Measurements from ENCODE around the gene NR1D1.

DNA sequence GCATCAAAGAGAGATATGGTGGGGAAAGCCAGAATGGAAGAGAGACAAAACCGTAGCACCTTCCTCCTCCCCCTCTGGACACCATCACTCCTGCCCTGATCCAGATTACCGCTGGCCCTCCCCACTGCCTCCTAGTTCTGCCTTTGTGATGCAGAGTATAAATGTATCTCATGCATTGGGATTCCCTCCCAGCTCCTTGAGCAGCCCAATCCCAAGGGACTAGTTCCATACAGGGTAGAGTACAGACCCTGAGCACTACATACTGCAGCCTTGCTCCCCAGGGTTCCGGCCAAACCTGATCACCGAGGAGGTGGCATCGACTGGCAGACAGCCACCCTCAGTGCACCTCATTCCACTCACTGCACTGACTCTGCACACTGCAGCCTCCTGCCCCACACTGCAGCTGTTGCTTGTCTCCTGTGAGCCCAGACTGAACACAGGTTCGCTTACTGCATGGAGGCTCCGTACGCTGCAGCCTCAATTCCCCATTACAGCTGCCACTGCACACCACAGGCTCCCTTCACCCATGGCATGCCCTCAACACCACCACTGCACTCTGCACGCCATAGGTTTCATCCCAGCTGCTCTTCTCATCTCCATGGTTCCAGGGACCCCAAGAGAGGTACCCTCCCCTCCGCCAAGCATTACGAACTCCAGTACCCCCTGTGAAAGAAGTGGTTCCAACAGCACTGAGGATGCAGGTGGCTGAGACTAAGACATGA, 39.3 kb downstream of the NR1D1 start:
- TF ChIP-seq, protein P1, sequence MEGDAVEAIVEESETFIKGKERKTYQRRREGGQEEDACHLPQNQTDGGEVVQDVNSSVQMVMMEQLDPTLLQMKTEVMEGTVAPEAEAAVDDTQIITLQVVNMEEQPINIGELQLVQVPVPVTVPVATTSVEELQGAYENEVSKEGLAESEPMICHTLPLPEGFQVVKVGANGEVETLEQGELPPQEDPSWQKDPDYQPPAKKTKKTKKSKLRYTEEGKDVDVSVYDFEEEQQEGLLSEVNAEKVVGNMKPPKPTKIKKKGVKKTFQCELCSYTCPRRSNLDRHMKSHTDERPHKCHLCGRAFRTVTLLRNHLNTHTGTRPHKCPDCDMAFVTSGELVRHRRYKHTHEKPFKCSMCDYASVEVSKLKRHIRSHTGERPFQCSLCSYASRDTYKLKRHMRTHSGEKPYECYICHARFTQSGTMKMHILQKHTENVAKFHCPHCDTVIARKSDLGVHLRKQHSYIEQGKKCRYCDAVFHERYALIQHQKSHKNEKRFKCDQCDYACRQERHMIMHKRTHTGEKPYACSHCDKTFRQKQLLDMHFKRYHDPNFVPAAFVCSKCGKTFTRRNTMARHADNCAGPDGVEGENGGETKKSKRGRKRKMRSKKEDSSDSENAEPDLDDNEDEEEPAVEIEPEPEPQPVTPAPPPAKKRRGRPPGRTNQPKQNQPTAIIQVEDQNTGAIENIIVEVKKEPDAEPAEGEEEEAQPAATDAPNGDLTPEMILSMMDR (IDR thresholded peaks at IDR 0.05): no peak
- TF ChIP-seq POLR2A (IDR thresholded peaks at IDR 0.05): no peak

Data from testis (tissue), 2 donors.